GM12878 (cell line): ENCODE measurements around the gene EXOC3L4. TPM values are rescaled to one million over a fixed set of nuclear protein-coding genes. Genes with fewer than 3 reads are reported as not detected.

ENCODE experiments used
- CEBPB ChIP-seq, 2 experiments: fragments of 150-350 bp in 1 of 2; IDR thresholded peaks; 2 replicates each; pipeline ENCODE4 v1.6.1; 2012 to 2014; ENCODE audit warnings: low read depth in 2 of 2, low read length in 2 of 2, borderline replicate concordance in 1 of 2, inconsistent platforms in 1 of 2
- CREB1 ChIP-seq: IDR thresholded peaks from 2 replicates; pipeline ENCODE4 v1.6.1; 2012; ENCODE audit warnings: low read depth, mild to moderate bottlenecking, inconsistent platforms
- EED ChIP-seq: sonication (generic); IDR thresholded peaks from 2 replicates; pipeline ENCODE4 v1.6.1; 2016; ENCODE audit warnings: antibody characterized with exemption, low read depth
- GABPA ChIP-seq: IDR thresholded peaks from 2 replicates; pipeline ENCODE4 v1.6.1; 2014; ENCODE audit warnings: antibody characterized with exemption, low read depth, mild to moderate bottlenecking, inconsistent platforms
- IKZF2 ChIP-seq, 2 experiments: fragments of 450-650 bp; IDR thresholded peaks; 2 replicates each; pipeline ENCODE4 v1.6.1; 2017; ENCODE audit warnings: mild to moderate bottlenecking in 2 of 2, moderate library complexity in 2 of 2
- RAD21 ChIP-seq: IDR thresholded peaks from 2 replicates; pipeline ENCODE4 v1.6.1; 2011; ENCODE audit warnings: mild to moderate bottlenecking, low read depth, low read length, moderate library complexity; ENCODE audit not compliant: insufficient read depth
- SMARCA5 ChIP-seq: fragments of 450-650 bp; IDR thresholded peaks from 2 replicates; pipeline ENCODE4 v1.6.1; 2017; ENCODE audit warnings: mild to moderate bottlenecking
- STAT3 ChIP-seq: IDR thresholded peaks from 2 replicates; pipeline ENCODE4 v1.6.1; 2011; ENCODE audit warnings: low read depth, low read length, improper control_type of control experiment
- ZBTB40 ChIP-seq: fragments of 450-650 bp; IDR thresholded peaks from 2 replicates; pipeline ENCODE4 v1.6.1; 2016; ENCODE audit warnings: mild to moderate bottlenecking, moderate library complexity, borderline replicate concordance
- ZNF24 ChIP-seq: fragments of 450-650 bp; IDR thresholded peaks from 2 replicates; pipeline ENCODE4 v1.6.1; 2017; ENCODE audit warnings: antibody characterized with exemption, mild to moderate bottlenecking
- ZNF274 ChIP-seq: IDR thresholded peaks from one replicate; pipeline ENCODE4 v1.8.0; 2011; ENCODE audit not compliant: insufficient read length, insufficient read depth
- ZSCAN29 ChIP-seq: fragments of 450-650 bp; IDR thresholded peaks from 2 replicates; pipeline ENCODE4 v1.6.1; 2017; ENCODE audit warnings: mild to moderate bottlenecking, moderate library complexity
- polyA plus RNA-seq, 11 experiments: library from polyadenylated mRNA; depleted of rRNA in 4 of 11; unstranded in 6 of 11; stranded (reverse) in 5 of 11; fragments of >200 nt; fragmentation: Nextera tagmentation in 4 of 11; fragmentation: Illumina TruSeq in 1 of 11; extraction: Ambion mirVana in 4 of 11; extraction: Trizol in 1 of 11; gene quantifications; 1 replicate in 1 of 11; 2 replicates in 10 of 11; pipeline versions ENCODE4 v1.2.1 to v1.2.3, GENCODE V29; 2011 to 2016; ENCODE audit warnings: inconsistent platforms in 2 of 11, missing spikeins in 2 of 11, low read depth in 1 of 11
- total RNA-seq, 4 experiments: library from RNA; depleted of rRNA in 3 of 4; stranded (reverse); fragments of >200 nt in 3 of 4; fragmentation: Illumina TruSeq in 1 of 4; extraction: Trizol in 1 of 4; gene quantifications; 2 replicates each; pipeline versions ENCODE4 v1.2.1 to v1.2.3, GENCODE V29; 2013 to 2021
- TF ChIP-seq, protein P1 (sequence below): fragments of 450-650 bp; IDR thresholded peaks from 2 replicates; pipeline ENCODE4 v1.6.1; 2017; ENCODE audit warnings: mild to moderate bottlenecking
- TF ChIP-seq, protein P2 (sequence below): fragments of 450-650 bp; formaldehyde crosslinking; IDR thresholded peaks from 2 replicates; pipeline ENCODE4 v1.4.0; 2020; ENCODE audit warnings: mild to moderate bottlenecking, moderate library complexity
- TF ChIP-seq, protein P3 (sequence below): fragments of 450-650 bp; IDR thresholded peaks from 2 replicates; pipeline ENCODE4 v1.6.1; 2017; ENCODE audit warnings: mild to moderate bottlenecking, moderate library complexity

EXOC3L4 gene
- total and polyA plus RNA-seq, 10 of the 15 experiments (the other 5 are each of a cell fraction or from before 2014, with no cell fraction given): not detected

DNA sequence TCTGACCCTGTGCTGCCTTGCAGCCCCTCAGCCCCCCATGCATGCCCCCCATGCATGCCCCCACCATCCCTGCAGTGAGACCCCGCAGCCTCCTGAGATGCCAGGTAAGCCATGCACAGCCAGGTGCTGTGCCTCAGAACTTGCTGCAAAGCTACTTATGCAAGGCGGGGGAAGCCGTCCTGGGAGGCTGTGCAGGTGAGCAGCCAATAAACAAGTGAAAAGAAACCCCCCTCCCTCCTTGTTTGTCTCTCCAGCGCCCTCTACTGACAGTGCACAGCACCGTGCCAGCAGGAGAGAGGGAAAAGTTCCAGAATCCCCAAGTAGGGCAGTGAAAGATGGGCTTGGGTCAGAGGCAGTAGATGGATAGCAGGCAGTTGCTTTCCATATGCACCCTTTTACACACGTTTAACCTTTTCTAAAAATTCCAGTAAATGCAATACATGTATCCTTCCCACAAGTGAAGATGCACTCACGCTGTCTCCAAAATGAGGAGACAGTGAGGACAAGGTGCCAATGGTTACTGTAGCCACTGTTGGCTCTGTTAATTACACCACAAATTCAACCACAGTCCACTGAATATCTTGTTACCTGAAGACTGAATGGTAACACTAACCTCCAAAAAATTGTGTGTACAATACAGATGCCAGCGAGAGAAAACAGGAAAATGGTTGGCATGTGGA lies 46.7 kb downstream of the EXOC3L4 start (continued):
- TF ChIP-seq STAT3 (no peak), ZNF274 (no peak), EED (no peak), ZSCAN29 (no peak), SMARCA5 (peak; percentile 80), GABPA (no peak), CEBPB (IDR thresholded peaks at IDR 0.05; ENCODE audit: borderline replicate concordance in 1 of 2, low read depth in 2 of 2, low read length in 2 of 2) (no peak), ZBTB40 (no peak), IKZF2 (IDR thresholded peaks at IDR 0.05) (peak in 1 of 2 experiments; percentile 6; a peak in 2 of 4 replicates), CREB1 (no peak), ZNF24 (no peak), RAD21 (peak; percentile 74)
- TF ChIP-seq, protein P1, sequence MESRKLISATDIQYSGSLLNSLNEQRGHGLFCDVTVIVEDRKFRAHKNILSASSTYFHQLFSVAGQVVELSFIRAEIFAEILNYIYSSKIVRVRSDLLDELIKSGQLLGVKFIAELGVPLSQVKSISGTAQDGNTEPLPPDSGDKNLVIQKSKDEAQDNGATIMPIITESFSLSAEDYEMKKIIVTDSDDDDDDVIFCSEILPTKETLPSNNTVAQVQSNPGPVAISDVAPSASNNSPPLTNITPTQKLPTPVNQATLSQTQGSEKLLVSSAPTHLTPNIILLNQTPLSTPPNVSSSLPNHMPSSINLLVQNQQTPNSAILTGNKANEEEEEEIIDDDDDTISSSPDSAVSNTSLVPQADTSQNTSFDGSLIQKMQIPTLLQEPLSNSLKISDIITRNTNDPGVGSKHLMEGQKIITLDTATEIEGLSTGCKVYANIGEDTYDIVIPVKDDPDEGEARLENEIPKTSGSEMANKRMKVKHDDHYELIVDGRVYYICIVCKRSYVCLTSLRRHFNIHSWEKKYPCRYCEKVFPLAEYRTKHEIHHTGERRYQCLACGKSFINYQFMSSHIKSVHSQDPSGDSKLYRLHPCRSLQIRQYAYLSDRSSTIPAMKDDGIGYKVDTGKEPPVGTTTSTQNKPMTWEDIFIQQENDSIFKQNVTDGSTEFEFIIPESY: no peak
- TF ChIP-seq, protein P2, sequence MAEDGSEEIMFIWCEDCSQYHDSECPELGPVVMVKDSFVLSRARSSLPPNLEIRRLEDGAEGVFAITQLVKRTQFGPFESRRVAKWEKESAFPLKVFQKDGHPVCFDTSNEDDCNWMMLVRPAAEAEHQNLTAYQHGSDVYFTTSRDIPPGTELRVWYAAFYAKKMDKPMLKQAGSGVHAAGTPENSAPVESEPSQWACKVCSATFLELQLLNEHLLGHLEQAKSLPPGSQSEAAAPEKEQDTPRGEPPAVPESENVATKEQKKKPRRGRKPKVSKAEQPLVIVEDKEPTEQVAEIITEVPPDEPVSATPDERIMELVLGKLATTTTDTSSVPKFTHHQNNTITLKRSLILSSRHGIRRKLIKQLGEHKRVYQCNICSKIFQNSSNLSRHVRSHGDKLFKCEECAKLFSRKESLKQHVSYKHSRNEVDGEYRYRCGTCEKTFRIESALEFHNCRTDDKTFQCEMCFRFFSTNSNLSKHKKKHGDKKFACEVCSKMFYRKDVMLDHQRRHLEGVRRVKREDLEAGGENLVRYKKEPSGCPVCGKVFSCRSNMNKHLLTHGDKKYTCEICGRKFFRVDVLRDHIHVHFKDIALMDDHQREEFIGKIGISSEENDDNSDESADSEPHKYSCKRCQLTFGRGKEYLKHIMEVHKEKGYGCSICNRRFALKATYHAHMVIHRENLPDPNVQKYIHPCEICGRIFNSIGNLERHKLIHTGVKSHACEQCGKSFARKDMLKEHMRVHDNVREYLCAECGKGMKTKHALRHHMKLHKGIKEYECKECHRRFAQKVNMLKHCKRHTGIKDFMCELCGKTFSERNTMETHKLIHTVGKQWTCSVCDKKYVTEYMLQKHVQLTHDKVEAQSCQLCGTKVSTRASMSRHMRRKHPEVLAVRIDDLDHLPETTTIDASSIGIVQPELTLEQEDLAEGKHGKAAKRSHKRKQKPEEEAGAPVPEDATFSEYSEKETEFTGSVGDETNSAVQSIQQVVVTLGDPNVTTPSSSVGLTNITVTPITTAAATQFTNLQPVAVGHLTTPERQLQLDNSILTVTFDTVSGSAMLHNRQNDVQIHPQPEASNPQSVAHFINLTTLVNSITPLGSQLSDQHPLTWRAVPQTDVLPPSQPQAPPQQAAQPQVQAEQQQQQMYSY (CRISPR knock-in tag): no peak
- TF ChIP-seq, protein P3, sequence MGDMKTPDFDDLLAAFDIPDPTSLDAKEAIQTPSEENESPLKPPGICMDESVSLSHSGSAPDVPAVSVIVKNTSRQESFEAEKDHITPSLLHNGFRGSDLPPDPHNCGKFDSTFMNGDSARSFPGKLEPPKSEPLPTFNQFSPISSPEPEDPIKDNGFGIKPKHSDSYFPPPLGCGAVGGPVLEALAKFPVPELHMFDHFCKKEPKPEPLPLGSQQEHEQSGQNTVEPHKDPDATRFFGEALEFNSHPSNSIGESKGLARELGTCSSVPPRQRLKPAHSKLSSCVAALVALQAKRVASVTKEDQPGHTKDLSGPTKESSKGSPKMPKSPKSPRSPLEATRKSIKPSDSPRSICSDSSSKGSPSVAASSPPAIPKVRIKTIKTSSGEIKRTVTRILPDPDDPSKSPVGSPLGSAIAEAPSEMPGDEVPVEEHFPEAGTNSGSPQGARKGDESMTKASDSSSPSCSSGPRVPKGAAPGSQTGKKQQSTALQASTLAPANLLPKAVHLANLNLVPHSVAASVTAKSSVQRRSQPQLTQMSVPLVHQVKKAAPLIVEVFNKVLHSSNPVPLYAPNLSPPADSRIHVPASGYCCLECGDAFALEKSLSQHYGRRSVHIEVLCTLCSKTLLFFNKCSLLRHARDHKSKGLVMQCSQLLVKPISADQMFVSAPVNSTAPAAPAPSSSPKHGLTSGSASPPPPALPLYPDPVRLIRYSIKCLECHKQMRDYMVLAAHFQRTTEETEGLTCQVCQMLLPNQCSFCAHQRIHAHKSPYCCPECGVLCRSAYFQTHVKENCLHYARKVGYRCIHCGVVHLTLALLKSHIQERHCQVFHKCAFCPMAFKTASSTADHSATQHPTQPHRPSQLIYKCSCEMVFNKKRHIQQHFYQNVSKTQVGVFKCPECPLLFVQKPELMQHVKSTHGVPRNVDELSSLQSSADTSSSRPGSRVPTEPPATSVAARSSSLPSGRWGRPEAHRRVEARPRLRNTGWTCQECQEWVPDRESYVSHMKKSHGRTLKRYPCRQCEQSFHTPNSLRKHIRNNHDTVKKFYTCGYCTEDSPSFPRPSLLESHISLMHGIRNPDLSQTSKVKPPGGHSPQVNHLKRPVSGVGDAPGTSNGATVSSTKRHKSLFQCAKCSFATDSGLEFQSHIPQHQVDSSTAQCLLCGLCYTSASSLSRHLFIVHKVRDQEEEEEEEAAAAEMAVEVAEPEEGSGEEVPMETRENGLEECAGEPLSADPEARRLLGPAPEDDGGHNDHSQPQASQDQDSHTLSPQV: peak; percentile 68; the same call in 1 of the 2 replicates
